Transverse colon (tissue), 4 donors: ENCODE results near the gene NDEL1.

Experiments
- EP300 ChIP-seq: sonication (generic); formaldehyde crosslinking; IDR thresholded peaks from one replicate; pipeline ENCODE4 v1.6.1; 2017; ENCODE audit warnings: antibody characterized with exemption, low read depth
- POLR2A ChIP-seq: fragments of 450-650 bp; IDR thresholded peaks from one replicate; pipeline ENCODE4 v1.6.1; 2016; ENCODE audit warnings: antibody characterized with exemption, mild to moderate bottlenecking, moderate library complexity
- POLR2AphosphoS5 ChIP-seq, 3 donors: sonication (generic); formaldehyde crosslinking; IDR thresholded peaks; one replicate each; pipeline ENCODE4 v1.6.1; 2016; ENCODE audit warnings: antibody characterized with exemption in 3 of 3
- TF ChIP-seq, protein P1 (sequence below), 5 experiments: fragments of 200-600 bp in 3 of 5; fragments of 450-650 bp in 2 of 5; sonication (generic) in 3 of 5; IDR thresholded peaks; 1 replicate in 2 of 5; 2 replicates in 3 of 5; pipeline ENCODE4 v1.5.1; 2016 to 2017; ENCODE audit warnings: antibody characterized with exemption in 5 of 5, inconsistent platforms in 3 of 5, mild to moderate bottlenecking in 2 of 5, moderate library complexity in 1 of 5

DNA sequence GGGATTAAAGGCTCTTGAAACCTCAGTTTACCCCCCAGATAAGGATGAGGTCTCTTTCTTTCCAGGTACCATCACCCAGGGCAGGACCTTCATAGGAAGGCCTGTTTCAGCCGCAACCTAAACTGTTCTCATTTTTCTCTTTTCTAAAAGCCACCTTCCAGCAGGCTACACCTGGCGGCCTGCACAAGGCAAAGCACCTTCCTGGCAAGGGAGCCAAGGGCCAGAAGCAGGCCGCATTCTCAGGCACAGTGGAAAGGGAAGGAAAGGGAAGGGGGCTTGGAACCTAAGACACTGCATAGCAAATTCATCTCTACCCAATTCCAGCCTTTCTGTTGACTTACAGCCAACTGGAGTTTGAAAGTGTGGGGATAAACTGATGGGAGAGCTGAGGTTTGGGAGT is 8.9 kb upstream of the NDEL1 start:
- TF ChIP-seq, protein P1, sequence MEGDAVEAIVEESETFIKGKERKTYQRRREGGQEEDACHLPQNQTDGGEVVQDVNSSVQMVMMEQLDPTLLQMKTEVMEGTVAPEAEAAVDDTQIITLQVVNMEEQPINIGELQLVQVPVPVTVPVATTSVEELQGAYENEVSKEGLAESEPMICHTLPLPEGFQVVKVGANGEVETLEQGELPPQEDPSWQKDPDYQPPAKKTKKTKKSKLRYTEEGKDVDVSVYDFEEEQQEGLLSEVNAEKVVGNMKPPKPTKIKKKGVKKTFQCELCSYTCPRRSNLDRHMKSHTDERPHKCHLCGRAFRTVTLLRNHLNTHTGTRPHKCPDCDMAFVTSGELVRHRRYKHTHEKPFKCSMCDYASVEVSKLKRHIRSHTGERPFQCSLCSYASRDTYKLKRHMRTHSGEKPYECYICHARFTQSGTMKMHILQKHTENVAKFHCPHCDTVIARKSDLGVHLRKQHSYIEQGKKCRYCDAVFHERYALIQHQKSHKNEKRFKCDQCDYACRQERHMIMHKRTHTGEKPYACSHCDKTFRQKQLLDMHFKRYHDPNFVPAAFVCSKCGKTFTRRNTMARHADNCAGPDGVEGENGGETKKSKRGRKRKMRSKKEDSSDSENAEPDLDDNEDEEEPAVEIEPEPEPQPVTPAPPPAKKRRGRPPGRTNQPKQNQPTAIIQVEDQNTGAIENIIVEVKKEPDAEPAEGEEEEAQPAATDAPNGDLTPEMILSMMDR (IDR thresholded peaks at IDR 0.05), result no peak
- TF ChIP-seq POLR2A (no peak), POLR2AphosphoS5 (IDR thresholded peaks at IDR 0.05) (no peak), EP300 (no peak)
